ENCODE data around the gene HAL. TPM values are rescaled to one million over a fixed set of nuclear protein-coding genes. Genes with fewer than 3 reads are reported as not detected.

The HAL gene
- total RNA-seq (2022; extraction: Qiagen RNA extraction) = 0.16 to 0.30 TPM (median 0.18 TPM) in 4 of 5 replicates, not detected in the other

GRCh38 chr12:95996034-95996658, at the start of gene HAL:
Gene HAL, minus strand, starts transcription at chr12:95996344. Its CDS starts 434 bp downstream, at chr12:95995910.

GRCh38 chr12:96035283-96036236, 39.4 kb upstream of the HAL start, which contains the start of gene LTA4H:
Gene LTA4H, minus strand, starts transcription at chr12:96035587. Its CDS starts 68 bp downstream, at chr12:96035519.

DNA sequence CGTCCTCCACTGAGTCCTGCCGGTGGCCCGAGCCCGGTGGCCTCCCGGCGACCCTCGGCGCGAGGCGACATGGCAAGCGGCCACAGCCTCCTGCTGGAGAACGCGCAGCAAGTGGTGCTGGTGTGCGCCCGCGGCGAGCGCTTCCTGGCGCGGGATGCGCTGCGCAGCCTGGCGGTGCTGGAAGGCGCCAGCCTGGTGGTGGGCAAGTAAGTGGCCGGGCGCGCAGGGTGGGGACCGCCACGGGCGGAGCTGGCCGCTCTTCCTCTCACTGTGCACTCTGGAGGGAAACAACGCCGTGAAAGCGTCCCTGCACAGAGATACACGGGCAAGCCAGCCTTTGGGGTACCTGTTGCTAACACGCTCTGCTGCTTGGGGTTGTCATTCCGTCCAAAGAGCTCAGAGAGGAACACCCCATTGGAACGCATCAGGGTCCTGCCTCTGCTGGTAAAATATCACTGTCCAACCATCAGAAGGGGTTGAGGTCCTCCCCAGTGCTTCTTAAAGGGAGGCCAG, 52.8 kb downstream of the HAL start, which contains the start of gene AMDHD1:
TSS of gene AMDHD1 (plus strand) at position 2 of the 513 bp plus-strand sequence. CDS start at position 70, 68 bp downstream.

GRCh38 chr12:95942524-95943329, 53.4 kb downstream of the HAL start, which contains the start of gene CCDC38:
Gene CCDC38, minus strand, starts transcription at chr12:95942614. Its CDS starts 6,105 bp downstream, at chr12:95936509.

Other genes starting within 250 kb of the HAL start
- gene NTN4, start 205.6 kb downstream of the HAL start, total RNA-seq (2022; extraction: Qiagen RNA extraction) = 44.5 to 54.5 TPM (median 50.9 TPM) in 5 replicates
- 113 to 147 TPM (median 119 TPM) in 5 replicates for gene SNRPF, start 137.4 kb downstream of the HAL start, total RNA-seq (2022; extraction: Qiagen RNA extraction)
- 0.06 to 0.15 TPM (median 0.09 TPM) in 5 replicates for gene CCDC38, start 53.7 kb downstream of the HAL start, total RNA-seq (2022; extraction: Qiagen RNA extraction)
- gene AMDHD1, start 53.0 kb downstream of the HAL start, total RNA-seq (2022; extraction: Qiagen RNA extraction) = 2.3 to 2.9 TPM (median 2.5 TPM) in 5 replicates
- 92.2 to 120 TPM (median 99.1 TPM) in 5 replicates for gene LTA4H, start 39.2 kb upstream of the HAL start, total RNA-seq (2022; extraction: Qiagen RNA extraction)
- gene ELK3, start 198.0 kb upstream of the HAL start, total RNA-seq (2022; extraction: Qiagen RNA extraction) = 45.3 to 70.4 TPM (median 63.5 TPM) in 5 replicates

Data from A549 treated with CORT108297 at 1 μM for 4 hours (cell line).